Smooth muscle cell (in vitro differentiated cells): ENCODE data around the gene SLC9A9. TPM values are rescaled to one million over a fixed set of nuclear protein-coding genes. Genes with fewer than 3 reads are reported as not detected.
A peak's percentile ranks its signal among the peaks of the same experiment; 100 is the strongest.

Source experiments
- DNase-seq: peaks from one replicate; lab custom pipeline; 2025; ENCODE audit not compliant: unreplicated experiment; lab: John Stamatoyannopoulos, UW
- H2AFZ ChIP-seq: fragments of 200-600 bp; sonication (generic); 2 replicates; pipeline ENCODE4 v1.6.0; 2016; ENCODE audit warnings: antibody characterized with exemption, low read depth, mild to moderate bottlenecking
- H3F3A ChIP-seq: fragments of 200-600 bp; sonication (generic); 2 replicates; pipeline ENCODE4 v1.6.0; 2017; ENCODE audit warnings: antibody characterized with exemption, low read depth
- H3K27ac ChIP-seq: fragments of 200-600 bp; sonication (generic); 2 replicates; pipeline ENCODE4 v1.5.1; 2016; ENCODE audit warnings: low read depth, mild to moderate bottlenecking
- H3K27me3 ChIP-seq: fragments of 200-600 bp; sonication (generic); 2 replicates; pipeline ENCODE4 v1.6.1; 2016; ENCODE audit warnings: low read depth, mild to moderate bottlenecking
- H3K36me3 ChIP-seq: fragments of 200-600 bp; sonication (generic); 2 replicates; pipeline ENCODE4 v1.5.1; 2016; ENCODE audit warnings: low read depth
- H3K4me1 ChIP-seq: fragments of 200-600 bp; sonication (generic); 2 replicates; pipeline ENCODE4 v1.5.1; 2016; ENCODE audit warnings: low read depth
- H3K4me2 ChIP-seq: fragments of 200-600 bp; sonication (generic); 2 replicates; pipeline ENCODE4 v1.6.0; 2016; ENCODE audit warnings: mild to moderate bottlenecking
- H3K4me3 ChIP-seq: fragments of 200-600 bp; sonication (generic); 2 replicates; pipeline ENCODE4 v1.5.1; 2016; ENCODE audit warnings: mild to moderate bottlenecking
- H3K79me2 ChIP-seq: fragments of 200-600 bp; sonication (generic); 2 replicates; pipeline ENCODE4 v1.6.0; 2016; ENCODE audit warnings: low read depth, mild to moderate bottlenecking
- H3K9ac ChIP-seq: fragments of 200-600 bp; sonication (generic); 2 replicates; pipeline ENCODE4 v1.6.0; 2016; ENCODE audit warnings: low read depth
- H3K9me3 ChIP-seq: fragments of 200-600 bp; sonication (generic); replicated peaks from 2 replicates; pipeline ENCODE4 v1.5.1; 2016; ENCODE audit warnings: low read depth
- H4K20me1 ChIP-seq: fragments of 200-600 bp; sonication (generic); 2 replicates; pipeline ENCODE4 v1.6.0; 2016; ENCODE audit warnings: low read depth
- WGBS: methylation state at CpG from one replicate; pipeline ENCODE4 v1.1.7; 2016; ENCODE audit warnings: low lambda C conversion rate; 5-methylcytosine and 5-hydroxymethylcytosine counted together
- polyA plus RNA-seq: library from polyadenylated mRNA; unstranded; fragments of >200 nt; fragmentation: Nextera tagmentation; extraction: Ambion mirVana; gene quantifications from 2 replicates; pipeline ENCODE4 v1.2.1, GENCODE V29; 2016
- total RNA-seq: library from RNA; depleted of rRNA; stranded (reverse); fragments of >200 nt; gene quantifications from 2 replicates; pipeline ENCODE4 v1.2.3, GENCODE V29; 2014
- TF ChIP-seq, protein P1 (sequence below): fragments of 200-600 bp; sonication (generic); IDR thresholded peaks from 2 replicates; pipeline ENCODE4 v1.5.1; 2017; ENCODE audit warnings: borderline replicate concordance, mild to moderate bottlenecking, antibody characterized with exemption; ENCODE audit not compliant: insufficient read depth, poor library complexity, severe bottlenecking

Gene SLC9A9
- total and polyA plus RNA-seq, 2 experiments from 2014 or later, result 4.0 to 8.9 TPM

DNA sequence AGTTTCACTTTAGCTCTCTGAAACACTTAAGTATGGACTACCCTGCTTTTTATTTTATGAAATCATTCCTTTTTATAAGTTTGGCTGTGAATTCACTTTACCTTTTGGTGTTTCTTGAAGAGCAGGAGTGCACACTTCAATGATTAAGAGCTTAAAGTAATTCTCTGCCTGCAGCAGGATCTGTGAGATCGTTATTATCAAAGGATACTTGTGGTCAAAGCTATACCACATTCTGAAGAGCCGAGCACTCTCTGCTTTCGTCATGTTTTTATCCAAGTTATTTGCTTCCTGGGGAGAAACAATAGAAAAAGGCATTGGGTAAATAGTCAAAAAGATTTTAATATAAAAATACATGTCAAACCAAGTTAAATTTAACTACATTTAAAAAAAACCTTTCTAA is 485.0 kb downstream of the SLC9A9 start:
- H2AFZ ChIP-seq, result no peak overlapping the region

DNA sequence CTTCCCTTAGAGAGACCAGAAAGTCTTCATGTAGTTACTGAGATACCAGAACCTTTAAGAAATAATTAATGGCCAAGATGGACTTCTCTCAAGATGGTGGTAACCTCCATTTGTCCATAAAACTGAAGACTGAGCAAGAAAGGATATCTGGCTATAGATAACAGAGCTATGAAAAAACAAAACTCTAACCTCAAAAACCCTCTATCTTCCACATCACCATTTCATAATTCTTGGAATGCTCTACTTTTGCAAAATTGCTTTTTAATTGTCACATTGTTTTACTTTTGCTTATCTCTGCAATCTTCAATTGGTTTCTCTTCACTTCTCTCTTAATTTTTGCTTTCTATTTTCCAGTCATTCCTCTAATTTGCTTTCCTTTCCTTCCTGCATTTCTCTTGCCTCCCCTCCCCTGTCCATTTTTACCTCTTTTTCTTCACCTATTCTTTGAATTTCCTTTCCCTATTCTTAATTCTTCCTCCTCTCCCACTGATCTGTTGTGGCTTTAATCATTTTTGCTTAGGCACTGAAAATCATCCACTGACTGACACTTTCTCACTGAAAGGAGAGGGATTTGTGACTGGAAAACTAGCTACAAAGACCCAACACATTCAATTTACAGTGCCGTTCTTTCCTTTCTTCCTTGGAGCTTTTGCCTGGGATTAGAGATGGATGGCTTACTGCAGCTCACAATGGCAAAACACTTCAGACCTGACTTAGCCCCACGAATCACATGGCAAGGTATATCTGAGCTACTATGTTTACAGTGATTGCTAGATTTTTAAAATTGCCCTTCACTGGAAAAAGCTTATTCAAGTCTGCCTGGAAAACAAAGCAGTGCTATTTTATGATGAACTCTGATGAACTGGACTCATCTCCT is 485.9 kb downstream of the SLC9A9 start:
- H2AFZ ChIP-seq, result no peak overlapping the region
- no peak overlapping the region for H3K27ac ChIP-seq
- no peak for DNase-seq
- no peaks in the 10 kb centered on the region for H4K20me1 ChIP-seq
- H3K9ac ChIP-seq, result no peak overlapping the region
- H3K4me1 ChIP-seq, result peaks cover 23% of the 10 kb centered on the region
- no peaks in the 10 kb centered on the region for H3K79me2 ChIP-seq
- WGBS, result 63% methylated on average over 2 of the region's 2 CpGs
- no peak overlapping the region for H3K4me3 ChIP-seq
- TF ChIP-seq, protein P1, sequence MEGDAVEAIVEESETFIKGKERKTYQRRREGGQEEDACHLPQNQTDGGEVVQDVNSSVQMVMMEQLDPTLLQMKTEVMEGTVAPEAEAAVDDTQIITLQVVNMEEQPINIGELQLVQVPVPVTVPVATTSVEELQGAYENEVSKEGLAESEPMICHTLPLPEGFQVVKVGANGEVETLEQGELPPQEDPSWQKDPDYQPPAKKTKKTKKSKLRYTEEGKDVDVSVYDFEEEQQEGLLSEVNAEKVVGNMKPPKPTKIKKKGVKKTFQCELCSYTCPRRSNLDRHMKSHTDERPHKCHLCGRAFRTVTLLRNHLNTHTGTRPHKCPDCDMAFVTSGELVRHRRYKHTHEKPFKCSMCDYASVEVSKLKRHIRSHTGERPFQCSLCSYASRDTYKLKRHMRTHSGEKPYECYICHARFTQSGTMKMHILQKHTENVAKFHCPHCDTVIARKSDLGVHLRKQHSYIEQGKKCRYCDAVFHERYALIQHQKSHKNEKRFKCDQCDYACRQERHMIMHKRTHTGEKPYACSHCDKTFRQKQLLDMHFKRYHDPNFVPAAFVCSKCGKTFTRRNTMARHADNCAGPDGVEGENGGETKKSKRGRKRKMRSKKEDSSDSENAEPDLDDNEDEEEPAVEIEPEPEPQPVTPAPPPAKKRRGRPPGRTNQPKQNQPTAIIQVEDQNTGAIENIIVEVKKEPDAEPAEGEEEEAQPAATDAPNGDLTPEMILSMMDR, result no peak
- no peaks in the 10 kb centered on the region for H3K36me3 ChIP-seq
- H3F3A ChIP-seq, result no peaks in the 10 kb centered on the region
- H3K9me3 ChIP-seq, result no peaks in the 10 kb centered on the region
- peak overlapping the region; percentile 74 for H3K4me2 ChIP-seq
- H3K27me3 ChIP-seq, result no peaks in the 10 kb centered on the region

More for the DNA sequence above, 485.0 kb downstream of the SLC9A9 start:
- Histone ChIP-seq H3F3A (no peaks in the 10 kb centered on the region), H3K4me1 (peaks cover 23% of the 10 kb centered on the region), H3K9me3 (no peaks in the 10 kb centered on the region), H3K4me3 (no peak overlapping the region), H3K27ac (no peak overlapping the region), H4K20me1 (no peaks in the 10 kb centered on the region), H3K36me3 (no peaks in the 10 kb centered on the region), H3K9ac (no peak overlapping the region), H3K79me2 (no peaks in the 10 kb centered on the region), H3K4me2 (peak overlapping the region; percentile 74), H3K27me3 (no peaks in the 10 kb centered on the region)
- TF ChIP-seq, protein P1, result no peak
- no peak for DNase-seq
- WGBS, result 7% methylated on average over 3 of the region's 3 CpGs

GRCh38 chr3:143361589-143361988 is 486.7 kb downstream of the SLC9A9 start:
- no peaks in the 10 kb centered on the region for H3K79me2 ChIP-seq
- H3F3A ChIP-seq, result no peaks in the 10 kb centered on the region
- peaks cover 23% of the 10 kb centered on the region for H3K4me1 ChIP-seq
- no peak for DNase-seq
- no peaks in the 10 kb centered on the region for H3K9me3 ChIP-seq
- no peaks in the 10 kb centered on the region for H3K27me3 ChIP-seq
- H3K9ac ChIP-seq, result no peak overlapping the region
- no peaks in the 10 kb centered on the region for H4K20me1 ChIP-seq
- no peak overlapping the region for H3K27ac ChIP-seq
- no peak overlapping the region for H3K4me3 ChIP-seq
- no peaks in the 10 kb centered on the region for H3K36me3 ChIP-seq
- H2AFZ ChIP-seq, result no peak overlapping the region
- TF ChIP-seq, protein P1, result no peak
- WGBS, result 95% methylated on average over 2 of the region's 2 CpGs
- H3K4me2 ChIP-seq, result peak overlapping the region; percentile 42

- peaks cover 23% of the 10 kb centered on the region for H3K4me1 ChIP-seq
- WGBS, result 92% methylated on average over 2 of the region's 2 CpGs
- no peaks in the 10 kb centered on the region for H3K27me3 ChIP-seq
- H2AFZ ChIP-seq, result no peak overlapping the region
- DNase-seq, result no peak
- H3K79me2 ChIP-seq, result no peaks in the 10 kb centered on the region
- TF ChIP-seq, protein P1, result no peak
- no peak overlapping the region for H3K4me2 ChIP-seq
- H3K36me3 ChIP-seq, result no peaks in the 10 kb centered on the region
- H3K9ac ChIP-seq, result no peak overlapping the region
- H3F3A ChIP-seq, result no peaks in the 10 kb centered on the region
- H3K9me3 ChIP-seq, result no peaks in the 10 kb centered on the region
- H4K20me1 ChIP-seq, result no peaks in the 10 kb centered on the region
- H3K27ac ChIP-seq, result no peak overlapping the region
- no peak overlapping the region for H3K4me3 ChIP-seq
Measured at GRCh38 chr3:143360244-143360643, 488.0 kb downstream of the SLC9A9 start.
